Stimulated activated naive CD8-positive, alpha-beta T cell treated with anti-CD3 and anti-CD28 coated beads, Interleukin-15, Interleukin-2, amounts not matched to agents 100 U/mL and 50 U/mL, for 24 hours (primary cell): ENCODE data around the gene NIF3L1.

Experiments used
- ATAC-seq: fragments of 150-1000 bp; cut with Tn5 transposase; one replicate; pipeline ENCODE4 v1.10.0; 2021
- DNase-seq: peaks from one replicate; pipeline ENCODE4 v3.0.0; 2021

NIF3L1 gene, protein sequence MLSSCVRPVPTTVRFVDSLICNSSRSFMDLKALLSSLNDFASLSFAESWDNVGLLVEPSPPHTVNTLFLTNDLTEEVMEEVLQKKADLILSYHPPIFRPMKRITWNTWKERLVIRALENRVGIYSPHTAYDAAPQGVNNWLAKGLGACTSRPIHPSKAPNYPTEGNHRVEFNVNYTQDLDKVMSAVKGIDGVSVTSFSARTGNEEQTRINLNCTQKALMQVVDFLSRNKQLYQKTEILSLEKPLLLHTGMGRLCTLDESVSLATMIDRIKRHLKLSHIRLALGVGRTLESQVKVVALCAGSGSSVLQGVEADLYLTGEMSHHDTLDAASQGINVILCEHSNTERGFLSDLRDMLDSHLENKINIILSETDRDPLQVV

DNA sequence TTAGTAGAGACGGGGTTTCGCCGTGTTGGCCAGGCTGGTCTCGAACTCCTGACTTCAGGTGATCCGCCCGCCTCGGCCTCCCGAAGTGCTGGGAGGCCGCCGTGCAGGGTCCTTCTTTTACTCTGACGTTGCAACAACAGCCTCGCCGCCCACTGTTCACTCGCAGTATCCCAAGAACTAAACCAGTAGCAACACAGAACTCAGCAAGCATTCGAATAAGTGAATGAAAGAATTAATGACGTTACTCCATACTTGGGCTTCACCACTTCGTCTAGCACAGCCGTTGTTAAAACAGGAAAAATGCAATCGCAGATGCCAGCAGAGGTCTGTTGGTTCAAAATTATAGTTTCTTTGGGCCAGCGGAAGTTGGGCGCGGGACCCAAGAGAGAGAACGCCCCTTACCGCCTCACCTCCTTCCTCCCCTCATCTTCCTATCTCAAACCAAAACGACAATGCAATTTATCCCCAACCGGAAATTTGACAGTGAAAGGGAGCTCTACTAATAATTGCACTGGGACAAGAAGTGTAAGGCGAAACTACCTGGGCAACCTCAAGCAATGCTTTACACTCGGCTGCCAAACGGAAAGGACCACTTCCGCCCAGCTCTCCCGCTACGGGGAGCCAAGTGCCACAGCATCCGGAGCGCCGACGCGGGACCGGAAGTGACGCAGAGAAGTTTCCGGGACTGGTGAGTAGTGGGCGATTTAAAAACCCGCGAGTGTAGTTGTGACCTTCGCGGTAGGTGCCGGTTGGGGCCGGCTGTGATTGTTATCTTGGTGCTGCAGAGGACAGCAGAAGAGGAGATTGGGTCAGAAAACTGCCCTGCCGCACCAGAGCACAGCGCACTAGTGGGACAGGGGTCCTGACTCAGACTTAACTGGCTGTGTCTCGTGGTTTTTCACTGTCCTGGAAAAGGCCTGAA lies at the start of gene NIF3L1, which contains the start of gene PPIL3:
Gene NIF3L1 (plus strand): TSS at position 668 of the 922 bp plus-strand sequence. CDS start 2,573 bp downstream, outside the sequence.
Gene PPIL3 (minus strand): TSS at position 374 of the 922 bp plus-strand sequence. CDS start 1,462 bp downstream, outside the sequence.
- ATAC-seq, result peak; percentile 90
- DNase-seq, result peak; percentile 97

GRCh38 chr2:200839513-200839912 lies 49.7 kb upstream of the NIF3L1 start:
- DNase-seq, result no peak

GRCh38 chr2:200843993-200844948 lies 44.9 kb upstream of the NIF3L1 start:
- no peak for DNase-seq
- ATAC-seq, result no peak

More at GRCh38 chr2:200839513-200839912, 49.7 kb upstream of the NIF3L1 start:
- no peak for ATAC-seq

GRCh38 chr2:200845194-200845593 lies 44.0 kb upstream of the NIF3L1 start:
- no peak for DNase-seq
- no peak for ATAC-seq

DNA sequence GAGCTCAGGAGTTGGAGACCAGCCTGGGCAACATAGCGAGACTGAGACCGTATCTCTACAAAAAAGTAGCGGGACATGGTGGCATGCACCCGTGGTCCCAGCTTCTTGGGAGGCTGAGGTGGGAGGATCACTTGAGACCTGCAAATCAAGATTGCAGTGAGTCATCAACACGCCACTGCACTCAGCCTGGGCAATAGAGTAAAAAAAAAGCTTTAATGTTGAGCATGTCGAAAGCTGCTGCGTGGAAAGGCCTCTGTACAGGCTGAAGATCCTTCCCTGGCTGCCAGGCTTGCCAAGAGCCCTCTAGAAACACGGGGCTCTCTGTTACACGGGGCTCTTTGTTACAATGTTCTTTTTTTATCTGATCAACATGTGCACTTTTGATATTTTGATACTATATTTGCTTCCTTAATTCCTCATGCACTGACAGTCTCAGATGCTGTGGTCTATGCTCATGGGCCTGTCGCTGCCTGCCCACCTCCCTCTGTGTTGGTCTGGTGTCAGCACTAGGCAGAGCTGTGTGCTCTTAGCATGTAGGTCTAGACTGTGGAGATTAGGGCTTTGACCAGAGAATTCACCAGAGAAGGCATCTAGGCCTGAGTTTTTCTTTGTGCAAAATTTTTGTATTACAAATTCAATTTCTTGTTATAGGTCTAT lies 43.4 kb upstream of the NIF3L1 start:
- ATAC-seq, result no peak
- no peak for DNase-seq

DNA sequence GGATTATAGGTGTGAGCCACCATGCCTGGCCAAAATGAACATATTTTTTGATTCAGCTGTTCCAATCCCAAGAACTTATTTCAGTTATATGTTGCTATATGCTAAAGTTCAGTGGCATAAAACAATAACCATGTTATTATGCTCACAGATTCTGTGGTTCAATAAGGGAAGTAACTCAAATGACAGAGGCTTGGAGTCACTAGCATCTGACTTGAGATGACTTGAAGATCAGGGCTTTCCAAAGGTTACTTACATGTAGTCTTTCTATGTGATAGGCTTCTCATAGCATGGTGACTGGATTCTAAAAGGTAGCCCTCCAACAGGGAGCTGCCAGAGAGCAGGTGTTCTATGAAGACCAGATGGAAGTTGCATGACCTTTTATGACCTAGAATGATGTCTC lies 41.9 kb upstream of the NIF3L1 start:
- DNase-seq, result no peak

GRCh38 chr2:200847939-200848338 lies 41.2 kb upstream of the NIF3L1 start:
- no peak for DNase-seq
- no peak for ATAC-seq

More for the DNA sequence above, 41.9 kb upstream of the NIF3L1 start:
- no peak for ATAC-seq

GRCh38 chr2:200850512-200851256 lies 38.5 kb upstream of the NIF3L1 start:
- DNase-seq (no peak), ATAC-seq (no peak)

DNA sequence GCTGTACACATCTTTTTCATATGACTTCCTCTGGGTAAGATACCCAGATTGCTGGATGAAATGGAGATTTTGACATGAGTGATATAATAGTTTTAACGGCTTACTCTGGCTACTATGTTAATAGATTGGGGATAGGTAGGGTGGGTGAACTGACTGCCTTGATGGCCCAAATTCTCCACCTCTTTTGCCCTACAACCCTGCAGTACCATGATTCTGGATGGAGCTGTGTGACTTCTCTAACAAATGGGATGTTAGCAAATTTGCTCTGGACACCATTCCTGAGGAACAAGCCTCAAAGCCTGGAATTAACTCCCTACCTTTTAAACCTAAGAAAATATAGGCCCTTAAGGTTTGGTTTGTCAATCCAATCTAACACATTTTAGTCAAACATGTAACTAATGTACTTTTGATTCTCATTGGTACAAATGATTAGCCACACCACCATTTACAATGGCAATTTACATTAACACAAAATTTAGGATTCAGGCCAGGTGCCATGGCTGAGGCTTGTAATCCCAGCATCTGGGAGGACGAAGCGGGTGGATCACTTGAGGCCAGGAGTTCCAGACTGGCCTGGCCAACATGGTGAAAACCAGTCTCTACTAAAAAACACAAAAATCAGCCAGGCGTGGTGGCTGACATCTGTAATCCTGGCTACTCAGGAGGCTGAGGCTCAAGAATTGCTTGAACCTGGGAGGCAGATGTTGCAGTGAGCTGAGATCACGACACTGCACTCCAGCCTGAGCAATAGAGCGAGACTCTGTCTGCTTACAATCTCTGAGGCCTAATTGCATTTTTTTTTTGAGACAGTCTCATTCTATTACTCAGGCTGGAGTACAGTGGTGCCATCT lies 37.5 kb upstream of the NIF3L1 start:
- ATAC-seq, result no peak

GRCh38 chr2:200852605-200853004 lies 36.6 kb upstream of the NIF3L1 start:
- DNase-seq, result no peak
- no peak for ATAC-seq

More for the DNA sequence above, 37.5 kb upstream of the NIF3L1 start:
- no peak for DNase-seq

DNA sequence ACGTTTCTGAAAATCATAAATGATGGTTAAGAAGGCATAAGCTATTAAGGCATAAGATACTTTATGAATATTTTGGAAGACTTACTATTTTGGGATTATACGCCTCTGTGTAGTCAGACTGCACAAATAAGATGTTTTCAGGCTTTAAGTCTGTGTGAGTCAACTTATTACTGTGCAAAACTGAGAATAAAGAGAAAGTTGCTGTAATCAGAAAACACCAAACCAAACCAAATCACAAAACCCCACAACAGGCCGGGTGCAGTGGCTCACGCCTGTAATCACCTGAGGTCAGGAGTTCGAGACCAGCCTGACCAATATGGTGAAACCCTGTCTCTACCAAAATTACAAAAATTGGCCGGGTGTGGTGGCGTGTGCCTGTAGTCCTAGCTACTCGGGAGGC lies 32.4 kb upstream of the NIF3L1 start:
- ATAC-seq, result no peak

GRCh38 chr2:200860092-200860795 lies 28.9 kb upstream of the NIF3L1 start:
- peak; percentile 48 for DNase-seq
- ATAC-seq, result no peak

More for the DNA sequence above, 32.4 kb upstream of the NIF3L1 start:
- no peak for DNase-seq

- ATAC-seq, result no peak
- no peak for DNase-seq
Measured at GRCh38 chr2:200861617-200862155, 27.5 kb upstream of the NIF3L1 start.

GRCh38 chr2:200862532-200863000 lies 26.6 kb upstream of the NIF3L1 start:
- ATAC-seq, result peak; percentile 64
- DNase-seq, result peak; percentile 64

GRCh38 chr2:200863782-200864175 lies 25.4 kb upstream of the NIF3L1 start:
- DNase-seq (peak; percentile 25), ATAC-seq (no peak)

GRCh38 chr2:200864176-200865034 lies 24.8 kb upstream of the NIF3L1 start, which contains the start of gene CLK1:
Gene CLK1 (minus strand): TSS chr2:200864658. CDS start chr2:200861862, 2,796 bp downstream.
- DNase-seq (peak; percentile 98), ATAC-seq (peak; percentile 88)

- DNase-seq (no peak), ATAC-seq (no peak)
Measured at GRCh38 chr2:200869014-200869413, 20.2 kb upstream of the NIF3L1 start.
